ENCODE data around the gene PCDH9.

PCDH9 gene

DNA sequence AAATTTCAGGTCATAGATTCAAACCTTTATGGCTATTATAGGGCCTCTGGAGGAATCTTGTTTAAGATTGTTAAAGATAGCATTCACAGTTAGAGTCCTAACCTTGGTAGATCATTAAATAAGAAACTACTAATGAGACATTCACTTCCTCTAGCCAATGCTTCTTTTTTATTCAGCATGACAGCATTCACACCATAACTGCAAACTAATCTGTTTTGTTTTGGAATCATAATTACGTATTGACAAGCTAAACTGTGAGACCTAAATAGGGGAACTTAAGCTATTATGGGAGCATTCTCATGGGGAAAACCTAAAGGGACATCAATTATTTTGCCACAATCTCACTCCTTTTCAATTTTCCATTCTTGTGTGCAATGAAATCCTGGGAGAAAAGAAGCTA is 653.8 kb downstream of the PCDH9 start:
- Histone ChIP-seq H3K9ac (ENCODE audit: insufficient read length, low read depth) (no peak overlapping the region), H3K4me3 (ENCODE audit: insufficient read length, low read depth) (no peak overlapping the region), H3K27me3 (ENCODE audit: insufficient read depth, insufficient read length) (no peaks in the 10 kb centered on the region), H3K4me1 (ENCODE audit: insufficient read depth, insufficient read length) (no peaks in the 10 kb centered on the region), H3K9me3 (ENCODE audit: insufficient read depth, low read length) (no peaks in the 10 kb centered on the region), H3K36me3 (ENCODE audit: insufficient read depth, insufficient read length, low read length) (no peaks in the 10 kb centered on the region)
- no peak for DNase-seq (ENCODE audit: low read depth, low spot score)
- TF ChIP-seq YY1 (IDR thresholded peaks at IDR 0.05; ENCODE audit: insufficient read depth, insufficient read length): no peak
- TF ChIP-seq ZNF274 (IDR thresholded peaks at IDR 0.05; ENCODE audit: low read depth, low read length): no peak
- no peak for TF ChIP-seq SUZ12 (IDR thresholded peaks at IDR 0.05; ENCODE audit: extremely low read depth, insufficient read depth, insufficient read length)

DNA sequence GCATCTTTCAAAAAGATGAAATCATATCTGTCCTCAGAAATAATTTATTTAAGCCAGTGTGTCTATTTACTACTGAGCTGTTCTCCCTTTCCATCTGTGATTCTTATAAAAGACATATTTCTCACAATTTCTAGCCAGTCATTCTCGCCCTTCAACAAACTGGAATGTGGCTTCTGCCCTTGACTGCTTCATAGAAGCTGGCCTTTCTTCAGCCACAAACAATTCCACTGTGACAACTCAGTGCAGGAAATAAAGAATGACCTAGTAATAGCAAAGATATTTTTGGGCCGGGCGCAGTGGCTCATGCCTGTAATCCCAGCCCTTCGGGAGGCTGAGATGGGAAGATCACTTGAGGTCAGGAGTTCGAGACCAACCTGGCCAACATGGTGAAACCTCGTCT is 655.5 kb downstream of the PCDH9 start:
- Histone ChIP-seq H3K4me1 (ENCODE audit: insufficient read depth, insufficient read length) (no peaks in the 10 kb centered on the region), H3K4me3 (ENCODE audit: insufficient read length, low read depth) (no peak overlapping the region), H3K9me3 (ENCODE audit: insufficient read depth, low read length) (no peaks in the 10 kb centered on the region), H3K9ac (ENCODE audit: insufficient read length, low read depth) (no peak overlapping the region), H3K27me3 (ENCODE audit: insufficient read depth, insufficient read length) (no peaks in the 10 kb centered on the region), H3K36me3 (ENCODE audit: insufficient read depth, insufficient read length, low read length) (no peaks in the 10 kb centered on the region)
- DNase-seq (ENCODE audit: low read depth, low spot score): no peak
- TF ChIP-seq SUZ12 (IDR thresholded peaks at IDR 0.05; ENCODE audit: extremely low read depth, insufficient read depth, insufficient read length) (no peak), ZNF274 (IDR thresholded peaks at IDR 0.05; ENCODE audit: low read depth, low read length) (no peak), YY1 (IDR thresholded peaks at IDR 0.05; ENCODE audit: insufficient read depth, insufficient read length) (no peak)

DNA sequence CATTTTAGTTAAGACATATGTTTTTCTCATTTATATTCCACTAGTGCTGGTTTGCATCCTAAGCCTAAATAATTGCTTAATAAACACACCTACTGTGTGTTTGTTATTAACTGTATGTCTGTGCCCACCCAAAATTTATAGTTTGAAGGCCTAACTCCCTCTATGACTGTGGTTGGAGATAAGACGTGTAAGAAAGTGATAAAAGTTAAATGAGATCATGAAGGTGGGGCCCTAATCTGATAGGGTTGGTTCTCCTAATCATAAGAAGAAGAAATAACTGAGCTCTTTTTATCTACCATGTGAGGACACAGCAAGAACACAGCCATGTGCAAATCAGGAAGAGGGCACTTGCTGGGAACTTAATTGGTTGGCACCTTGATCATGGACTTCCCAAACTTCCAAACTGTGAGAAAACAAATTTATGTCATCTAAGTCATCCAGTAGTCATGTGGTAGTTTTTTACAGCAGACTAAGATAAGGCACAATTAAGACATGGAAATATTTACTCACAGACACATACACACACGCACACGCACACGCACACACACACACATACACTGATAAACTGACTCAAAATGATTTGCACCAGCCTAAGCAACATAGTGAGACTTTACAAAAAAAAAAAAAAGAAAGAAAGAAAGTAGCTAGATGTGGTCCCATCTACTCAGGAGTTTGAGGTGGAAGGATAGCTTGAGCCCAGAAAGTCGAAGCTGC is 662.1 kb downstream of the PCDH9 start:
- no peaks in the 10 kb centered on the region for H3K9me3 ChIP-seq (ENCODE audit: insufficient read depth, low read length)
- no peaks in the 10 kb centered on the region for H3K36me3 ChIP-seq (ENCODE audit: insufficient read depth, insufficient read length, low read length)
- H3K4me1 ChIP-seq (ENCODE audit: insufficient read depth, insufficient read length): no peaks in the 10 kb centered on the region
- TF ChIP-seq YY1 (IDR thresholded peaks at IDR 0.05; ENCODE audit: insufficient read depth, insufficient read length) (no peak), SUZ12 (IDR thresholded peaks at IDR 0.05; ENCODE audit: extremely low read depth, insufficient read depth, insufficient read length) (no peak)
- no peak for DNase-seq (ENCODE audit: low read depth, low spot score)
- no peak overlapping the region for H3K4me3 ChIP-seq (ENCODE audit: insufficient read length, low read depth)
- H3K9ac ChIP-seq (ENCODE audit: insufficient read length, low read depth): no peak overlapping the region
- no peaks in the 10 kb centered on the region for H3K27me3 ChIP-seq (ENCODE audit: insufficient read depth, insufficient read length)

DNA sequence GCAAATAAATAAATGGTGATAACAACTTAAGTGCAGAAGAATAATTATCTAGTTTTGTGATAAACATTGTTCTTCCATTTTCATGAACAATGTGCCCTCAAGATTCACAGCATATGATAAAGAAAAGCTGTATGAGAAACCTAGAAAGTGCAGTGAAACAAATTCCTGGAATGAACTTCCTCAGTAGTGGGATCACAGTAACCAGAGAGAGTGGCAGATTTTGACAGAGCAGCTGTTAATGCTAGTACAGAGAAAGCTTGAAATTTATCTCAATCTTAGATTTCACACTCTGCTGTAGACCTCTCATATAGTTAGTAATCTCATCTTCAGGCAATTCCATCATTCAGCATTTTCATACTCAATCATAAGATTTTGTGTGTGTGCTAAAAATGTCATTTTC is 664.9 kb downstream of the PCDH9 start:
- no peaks in the 10 kb centered on the region for H3K9me3 ChIP-seq (ENCODE audit: insufficient read depth, low read length)
- TF ChIP-seq ZNF274 (IDR thresholded peaks at IDR 0.05; ENCODE audit: low read depth, low read length) (no peak), SUZ12 (IDR thresholded peaks at IDR 0.05; ENCODE audit: extremely low read depth, insufficient read depth, insufficient read length) (no peak), YY1 (IDR thresholded peaks at IDR 0.05; ENCODE audit: insufficient read depth, insufficient read length) (no peak)
- H3K4me3 ChIP-seq (ENCODE audit: insufficient read length, low read depth): no peak overlapping the region
- H3K4me1 ChIP-seq (ENCODE audit: insufficient read depth, insufficient read length): no peaks in the 10 kb centered on the region
- no peak overlapping the region for H3K9ac ChIP-seq (ENCODE audit: insufficient read length, low read depth)
- H3K36me3 ChIP-seq (ENCODE audit: insufficient read depth, insufficient read length, low read length): no peaks in the 10 kb centered on the region
- no peak for DNase-seq (ENCODE audit: low read depth, low spot score)
- H3K27me3 ChIP-seq (ENCODE audit: insufficient read depth, insufficient read length): no peaks in the 10 kb centered on the region

DNA sequence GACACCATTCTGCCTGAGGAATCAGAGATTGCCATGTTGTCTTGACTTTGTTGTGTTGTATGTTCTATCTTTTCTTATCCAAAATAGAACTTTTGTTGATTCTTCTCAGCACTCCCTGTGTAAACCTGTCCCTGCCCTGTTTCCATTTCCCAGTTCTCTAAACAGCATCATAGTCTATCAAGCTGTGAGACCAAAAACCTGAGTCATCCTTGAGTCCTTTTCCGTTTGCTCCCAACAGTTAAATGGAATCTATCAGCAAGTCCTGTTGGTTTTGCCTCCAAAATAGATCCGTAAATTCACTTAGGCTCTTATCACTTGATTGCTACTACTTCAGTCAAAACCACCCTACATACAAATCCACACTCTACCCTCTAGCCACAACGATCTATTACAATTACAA is 667.1 kb downstream of the PCDH9 start:
- Histone ChIP-seq H3K4me3 (ENCODE audit: insufficient read length, low read depth) (no peak overlapping the region), H3K36me3 (ENCODE audit: insufficient read depth, insufficient read length, low read length) (no peaks in the 10 kb centered on the region), H3K27me3 (ENCODE audit: insufficient read depth, insufficient read length) (no peaks in the 10 kb centered on the region), H3K9me3 (ENCODE audit: insufficient read depth, low read length) (no peaks in the 10 kb centered on the region), H3K9ac (ENCODE audit: insufficient read length, low read depth) (no peak overlapping the region), H3K4me1 (ENCODE audit: insufficient read depth, insufficient read length) (no peaks in the 10 kb centered on the region)
- TF ChIP-seq YY1 (IDR thresholded peaks at IDR 0.05; ENCODE audit: insufficient read depth, insufficient read length): no peak
- no peak for TF ChIP-seq SUZ12 (IDR thresholded peaks at IDR 0.05; ENCODE audit: extremely low read depth, insufficient read depth, insufficient read length)
- no peak for TF ChIP-seq ZNF274 (IDR thresholded peaks at IDR 0.05; ENCODE audit: low read depth, low read length)
- no peak for DNase-seq (ENCODE audit: low read depth, low spot score)

DNA sequence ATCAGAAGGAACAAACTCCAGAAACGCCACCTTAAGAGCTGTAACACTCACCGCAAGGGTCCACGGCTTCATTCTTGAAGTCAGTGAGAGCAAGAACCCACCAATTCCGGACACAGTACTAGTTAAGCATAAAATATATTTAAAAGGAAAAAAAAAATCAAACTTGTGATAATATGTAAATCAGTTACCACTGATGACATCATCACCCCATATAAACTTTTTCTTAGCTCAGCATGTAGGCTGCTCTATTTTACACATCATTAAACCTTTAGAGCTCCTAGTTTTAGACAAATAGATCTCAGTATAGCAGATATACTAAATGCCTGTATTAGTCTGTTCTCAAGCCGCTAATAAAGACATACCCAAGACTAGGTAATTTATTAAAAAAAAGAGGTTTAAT is 668.1 kb downstream of the PCDH9 start:
- no peak overlapping the region for H3K9ac ChIP-seq (ENCODE audit: insufficient read length, low read depth)
- no peak for DNase-seq (ENCODE audit: low read depth, low spot score)
- no peak for TF ChIP-seq SUZ12 (IDR thresholded peaks at IDR 0.05; ENCODE audit: extremely low read depth, insufficient read depth, insufficient read length)
- TF ChIP-seq ZNF274 (IDR thresholded peaks at IDR 0.05; ENCODE audit: low read depth, low read length): no peak
- no peak for TF ChIP-seq YY1 (IDR thresholded peaks at IDR 0.05; ENCODE audit: insufficient read depth, insufficient read length)
- H3K4me1 ChIP-seq (ENCODE audit: insufficient read depth, insufficient read length): no peaks in the 10 kb centered on the region
- H3K27me3 ChIP-seq (ENCODE audit: insufficient read depth, insufficient read length): no peaks in the 10 kb centered on the region
- H3K9me3 ChIP-seq (ENCODE audit: insufficient read depth, low read length): no peaks in the 10 kb centered on the region
- H3K4me3 ChIP-seq (ENCODE audit: insufficient read length, low read depth): no peak overlapping the region
- no peaks in the 10 kb centered on the region for H3K36me3 ChIP-seq (ENCODE audit: insufficient read depth, insufficient read length, low read length)

DNA sequence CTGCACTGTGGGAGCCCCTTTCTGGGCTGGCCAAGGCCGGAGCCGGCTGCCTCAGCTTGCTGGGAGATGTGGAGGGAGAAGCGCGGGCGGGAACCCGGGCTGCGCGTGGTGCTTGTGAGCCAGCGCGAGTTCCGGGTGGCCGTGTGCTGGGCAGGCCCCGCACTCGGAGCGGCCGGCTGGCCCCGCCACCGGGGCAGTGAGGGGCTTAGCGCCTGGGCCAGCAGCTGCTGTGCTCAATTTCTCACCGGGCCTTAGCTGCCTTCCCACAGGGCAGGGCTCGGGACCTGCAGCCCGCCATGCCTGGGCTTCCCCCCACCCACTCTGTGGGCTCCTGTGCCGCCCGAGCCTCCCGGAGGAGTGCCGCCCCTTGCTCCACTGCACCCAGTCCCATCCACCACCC is 669.1 kb downstream of the PCDH9 start:
- TF ChIP-seq SUZ12 (IDR thresholded peaks at IDR 0.05; ENCODE audit: extremely low read depth, insufficient read depth, insufficient read length): no peak
- TF ChIP-seq ZNF274 (IDR thresholded peaks at IDR 0.05; ENCODE audit: low read depth, low read length): no peak
- TF ChIP-seq YY1 (IDR thresholded peaks at IDR 0.05; ENCODE audit: insufficient read depth, insufficient read length): no peak
- Histone ChIP-seq H3K27me3 (ENCODE audit: insufficient read depth, insufficient read length) (no peaks in the 10 kb centered on the region), H3K9me3 (ENCODE audit: insufficient read depth, low read length) (no peaks in the 10 kb centered on the region), H3K4me3 (ENCODE audit: insufficient read length, low read depth) (no peak overlapping the region), H3K36me3 (ENCODE audit: insufficient read depth, insufficient read length, low read length) (no peaks in the 10 kb centered on the region), H3K9ac (ENCODE audit: insufficient read length, low read depth) (no peak overlapping the region), H3K4me1 (ENCODE audit: insufficient read depth, insufficient read length) (no peaks in the 10 kb centered on the region)
- no peak for DNase-seq (ENCODE audit: low read depth, low spot score)

Data from NT2/D1 (cell line).